Measurements from ENCODE around the gene ADAM22. TPM values are rescaled to one million over a fixed set of nuclear protein-coding genes. Genes with fewer than 3 reads are reported as not detected.
A peak's percentile ranks its signal among the peaks of the same experiment; 100 is the strongest.

Gene ADAM22
- total and polyA plus RNA-seq, 10 donors = 0.43 to 4.4 (median 3.0) TPM

DNA sequence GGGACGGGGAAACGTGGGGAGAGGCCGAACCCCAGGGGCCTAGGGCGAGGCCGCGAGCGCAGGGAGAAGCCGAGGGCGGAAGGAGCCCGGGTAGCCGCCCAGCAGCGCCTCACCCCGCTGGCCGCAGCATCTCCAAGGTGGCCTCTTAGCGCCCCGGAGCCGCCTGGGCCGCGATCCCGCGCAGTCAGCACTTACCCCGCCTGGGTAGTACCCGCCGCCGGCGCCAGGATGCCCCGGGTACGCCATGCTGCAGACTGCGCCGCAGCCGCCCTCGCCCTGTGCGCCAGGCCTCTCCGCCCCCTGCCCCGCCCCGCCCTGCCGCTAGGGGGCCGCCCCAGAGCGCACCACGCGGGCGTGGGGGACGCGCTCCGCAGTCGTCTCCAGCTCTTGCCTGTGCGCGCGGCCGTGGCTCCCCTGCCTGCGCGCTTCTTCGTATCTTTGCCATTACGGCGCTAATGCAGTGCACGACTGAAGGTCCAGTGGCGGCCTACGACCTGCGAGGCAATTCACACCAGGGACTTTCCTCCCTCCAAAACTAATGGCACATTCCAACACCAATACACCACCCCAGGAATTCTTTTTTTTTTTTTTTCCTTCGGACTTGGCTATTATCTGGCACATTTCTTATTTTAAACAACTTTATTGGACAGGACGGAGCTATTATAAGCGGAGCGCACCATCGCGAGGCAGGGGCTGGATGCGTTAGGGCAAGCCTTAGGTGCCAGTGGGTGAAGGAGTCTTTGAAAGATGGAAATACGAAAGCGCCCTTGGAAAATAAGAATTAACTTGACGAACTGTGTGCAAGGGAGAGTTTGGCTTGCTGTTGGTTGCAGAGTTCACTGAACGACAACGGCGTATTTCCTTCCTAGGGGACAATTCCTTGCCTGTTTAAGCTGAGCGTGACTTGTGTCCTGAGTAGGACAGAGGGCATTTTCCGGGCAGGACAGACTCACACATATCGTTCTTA lies 286.0 kb downstream of the ADAM22 start, which contains the start of gene SRI:
Gene SRI (minus strand): TSS at position 258 of the 967 bp plus-strand sequence. CDS start 12 bp downstream, at position 246.
- Histone ChIP-seq H3K27me3 (replicated peaks in 1 of 7) (no peaks in the 10 kb centered on the region), H3K27ac (peak within 1 kb of the TSS; percentile 81 to 93 (median 90)), H3K9me3 (no peaks in the 10 kb centered on the region), H3K36me3 (peaks cover 0 to 26% (median 15%) of the 10 kb centered on the region in 6 donors), H3K4me1 (peaks cover 11 to 53% (median 28%) of the 10 kb centered on the region in 6 donors), H3K4me3 (peak within 1 kb of the TSS; percentile 78 to 97 (median 90))
- peak; percentile 99 for DNase-seq
- intact Hi-C loops (cut with DNase I; ENCODE audit: low total_unique reads) = no loop called here
- peak; percentile 85 to 90 (median 88) for TF ChIP-seq POLR2AphosphoS5 (IDR thresholded peaks at IDR 0.05)
- peak in 2 of 3 donors; percentile 54 to 65 for TF ChIP-seq POLR2A (IDR thresholded peaks at IDR 0.05)
- TF ChIP-seq, protein P1, sequence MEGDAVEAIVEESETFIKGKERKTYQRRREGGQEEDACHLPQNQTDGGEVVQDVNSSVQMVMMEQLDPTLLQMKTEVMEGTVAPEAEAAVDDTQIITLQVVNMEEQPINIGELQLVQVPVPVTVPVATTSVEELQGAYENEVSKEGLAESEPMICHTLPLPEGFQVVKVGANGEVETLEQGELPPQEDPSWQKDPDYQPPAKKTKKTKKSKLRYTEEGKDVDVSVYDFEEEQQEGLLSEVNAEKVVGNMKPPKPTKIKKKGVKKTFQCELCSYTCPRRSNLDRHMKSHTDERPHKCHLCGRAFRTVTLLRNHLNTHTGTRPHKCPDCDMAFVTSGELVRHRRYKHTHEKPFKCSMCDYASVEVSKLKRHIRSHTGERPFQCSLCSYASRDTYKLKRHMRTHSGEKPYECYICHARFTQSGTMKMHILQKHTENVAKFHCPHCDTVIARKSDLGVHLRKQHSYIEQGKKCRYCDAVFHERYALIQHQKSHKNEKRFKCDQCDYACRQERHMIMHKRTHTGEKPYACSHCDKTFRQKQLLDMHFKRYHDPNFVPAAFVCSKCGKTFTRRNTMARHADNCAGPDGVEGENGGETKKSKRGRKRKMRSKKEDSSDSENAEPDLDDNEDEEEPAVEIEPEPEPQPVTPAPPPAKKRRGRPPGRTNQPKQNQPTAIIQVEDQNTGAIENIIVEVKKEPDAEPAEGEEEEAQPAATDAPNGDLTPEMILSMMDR (IDR thresholded peaks at IDR 0.05 in 8 of 11, conservative IDR thresholded peaks at IDR 0.05 in 3 of 11) = peak; percentile 64 to 99 (median 98)
- WGBS, 5 donors = 0 to 1% (median 0%) methylated on average over 34 to 75 of the region's 75 CpGs

DNA sequence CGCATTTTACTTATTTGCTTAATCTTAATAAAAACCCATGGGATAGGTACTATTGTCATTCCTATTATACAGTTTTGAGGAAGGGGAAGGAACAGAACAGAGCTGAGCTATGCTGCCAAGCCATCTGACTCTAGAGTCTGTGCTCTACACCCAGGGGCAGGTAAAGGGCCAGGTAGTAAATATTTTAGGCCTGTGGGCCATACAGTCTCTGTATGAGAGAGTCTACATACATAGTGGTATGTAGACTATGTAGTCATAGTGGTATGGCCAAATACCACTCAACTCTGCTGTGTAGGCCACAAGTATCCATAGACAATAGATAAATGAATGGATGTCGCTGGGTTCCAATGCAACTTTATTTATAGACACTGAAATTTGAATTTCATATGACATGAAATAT lies 289.2 kb downstream of the ADAM22 start:
- Histone ChIP-seq H3K4me3 (no peak overlapping the region), H3K27ac (no peak overlapping the region), H3K9me3 (peaks cover 0 to 4% (median 1%) of the 10 kb centered on the region in 8 donors), H3K4me1 (peaks cover 6 to 23% (median 17%) of the 10 kb centered on the region in 6 donors), H3K27me3 (replicated peaks in 1 of 7) (no peaks in the 10 kb centered on the region), H3K36me3 (no peaks in the 10 kb centered on the region)
- intact Hi-C loops (cut with DNase I; ENCODE audit: low total_unique reads) = no loop called here
- 92 to 97% (median 95%) methylated on average over 2 of the region's 2 CpGs for WGBS, 5 donors
- TF ChIP-seq POLR2A (IDR thresholded peaks at IDR 0.05) (no peak), POLR2AphosphoS5 (IDR thresholded peaks at IDR 0.05) (no peak)
- TF ChIP-seq, protein P1 (IDR thresholded peaks at IDR 0.05 in 8 of 11, conservative IDR thresholded peaks at IDR 0.05 in 3 of 11) = no peak
- no peak for DNase-seq

DNA sequence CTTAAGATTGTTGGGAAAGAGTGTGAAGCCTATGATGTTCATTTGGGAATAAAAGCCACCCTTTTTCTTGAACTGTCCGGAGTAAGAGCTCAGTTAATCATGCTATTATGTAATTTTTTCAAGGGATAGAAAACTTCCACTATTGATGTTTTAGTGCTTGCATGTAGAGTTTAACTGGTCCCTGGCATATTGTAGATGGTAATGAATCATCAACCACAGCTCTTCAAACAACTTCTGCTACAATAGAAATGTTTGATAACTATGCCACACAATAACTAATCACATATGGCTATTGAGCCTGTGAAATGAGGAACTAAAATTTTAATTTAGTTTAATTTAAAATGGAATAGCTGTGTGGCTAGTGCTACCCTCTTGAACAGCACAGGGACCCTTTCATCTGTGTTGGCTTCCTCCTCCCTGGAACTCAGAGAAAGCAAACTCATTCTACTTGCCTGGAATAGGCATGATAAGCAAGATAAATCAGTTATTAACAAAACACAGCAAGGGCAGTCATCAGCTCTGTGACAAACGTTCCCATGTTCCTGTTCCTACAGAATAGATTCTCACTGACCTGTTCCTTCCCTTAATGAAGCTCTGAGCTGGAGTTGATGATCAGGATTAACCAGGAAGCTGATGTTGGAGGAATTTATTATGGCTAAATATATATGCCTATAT lies 290.7 kb downstream of the ADAM22 start:
- no peaks in the 10 kb centered on the region for H3K36me3 ChIP-seq
- peaks cover 0 to 14% (median 7%) of the 10 kb centered on the region in 8 donors for H3K9me3 ChIP-seq
- no peaks in the 10 kb centered on the region for H3K27me3 ChIP-seq (replicated peaks in 1 of 7)
- H3K4me1 ChIP-seq = peaks cover 5 to 13% (median 10%) of the 10 kb centered on the region in 6 donors
- H3K27ac ChIP-seq = no peak overlapping the region
- DNase-seq = no peak
- TF ChIP-seq POLR2AphosphoS5 (IDR thresholded peaks at IDR 0.05) (no peak), POLR2A (IDR thresholded peaks at IDR 0.05) (no peak)
- TF ChIP-seq, protein P1 (IDR thresholded peaks at IDR 0.05 in 8 of 11, conservative IDR thresholded peaks at IDR 0.05 in 3 of 11) = no peak
- no peak overlapping the region for H3K4me3 ChIP-seq
- intact Hi-C loops (cut with DNase I; ENCODE audit: low total_unique reads) = no loop called here
- 33 to 53% (median 35%) methylated on average over 2 of the region's 2 CpGs for WGBS, 5 donors

All from spleen (tissue), 11 donors.